GM18907 (cell line): ENCODE measurements around the gene SORCS3.

Source experiments
- ATAC-seq: cut with Tn5 transposase; IDR thresholded peaks from one replicate; pipeline ENCODE4 v1.9.1; 2021; ENCODE audit warnings: mild to moderate bottlenecking, moderate library complexity; ENCODE audit not compliant: unreplicated experiment

The SORCS3 gene

DNA sequence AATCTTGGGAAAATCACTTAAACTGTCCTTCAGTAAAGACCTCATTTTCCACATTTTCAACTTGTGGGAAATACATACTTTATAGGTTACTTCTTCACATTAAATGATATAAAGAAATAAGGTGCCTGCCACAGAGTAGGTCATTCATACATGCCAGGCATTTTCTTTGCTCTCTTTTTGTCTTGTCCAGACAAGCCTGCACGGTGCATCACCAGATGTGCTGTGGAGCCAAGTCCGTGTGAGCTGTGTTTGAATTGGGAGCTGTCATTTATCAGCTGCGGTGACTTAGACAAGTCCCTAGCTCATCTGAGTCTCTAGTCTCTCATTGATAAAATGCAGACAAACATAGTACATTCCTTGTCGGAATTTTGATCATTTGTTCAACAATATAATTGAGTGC lies 432.9 kb downstream of the SORCS3 start:
- ATAC-seq: no peak

DNA sequence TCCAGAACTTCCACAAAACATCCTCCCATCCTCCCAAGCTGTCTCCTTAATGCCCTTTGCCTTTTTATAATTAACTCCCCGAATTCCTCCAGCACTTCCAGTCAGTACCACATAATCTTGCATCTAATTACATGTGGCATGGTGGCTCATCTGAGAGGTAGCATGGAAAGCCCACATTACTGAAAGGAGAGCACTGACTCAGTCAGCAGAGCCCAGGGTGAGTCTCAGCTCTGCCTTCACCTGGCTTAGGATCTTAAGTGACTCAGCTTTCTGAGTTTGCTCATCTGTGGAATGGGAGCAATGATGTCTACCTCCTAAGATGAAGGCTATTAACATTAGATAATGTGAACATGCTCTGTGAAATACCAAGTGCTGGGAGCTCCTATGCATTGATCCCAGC lies 433.9 kb downstream of the SORCS3 start:
- ATAC-seq: no peak

DNA sequence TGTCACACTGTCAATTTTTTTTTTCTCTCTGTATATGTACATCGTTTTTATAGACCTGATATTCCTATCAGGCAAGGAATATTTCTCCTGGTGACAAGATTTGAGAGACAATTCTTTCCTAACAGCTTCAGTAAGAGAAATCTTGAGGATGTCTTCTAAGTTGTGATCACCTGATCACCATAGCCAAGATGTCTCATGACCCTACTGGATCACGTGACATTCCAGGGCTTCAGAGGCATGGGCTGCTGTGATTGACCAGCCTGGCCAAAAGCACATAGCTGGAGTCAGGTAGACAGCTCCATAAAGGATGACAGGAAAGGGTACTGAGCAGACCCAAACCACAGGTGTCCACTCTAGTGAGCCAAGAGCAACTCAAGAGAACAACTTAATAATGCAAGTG lies 444.9 kb downstream of the SORCS3 start:
- ATAC-seq: no peak

DNA sequence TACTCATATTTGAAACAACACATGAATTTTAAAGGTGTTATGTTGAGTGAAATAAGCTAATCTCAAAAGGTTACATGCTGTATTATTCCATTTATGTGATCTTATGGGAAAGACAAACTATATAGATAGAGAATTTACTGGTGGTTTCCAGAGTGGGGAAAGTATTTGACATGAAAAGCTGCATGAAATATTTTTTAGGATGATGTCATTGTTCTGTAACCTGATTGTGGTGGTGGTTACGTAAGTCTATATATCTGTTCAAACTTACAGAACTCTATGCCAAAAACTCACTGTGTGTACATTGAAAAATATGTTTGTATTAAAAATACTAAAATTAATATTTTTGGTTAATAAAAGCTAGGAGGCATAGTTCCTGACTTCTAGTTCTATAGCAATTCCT lies 453.0 kb downstream of the SORCS3 start:
- no peak for ATAC-seq

DNA sequence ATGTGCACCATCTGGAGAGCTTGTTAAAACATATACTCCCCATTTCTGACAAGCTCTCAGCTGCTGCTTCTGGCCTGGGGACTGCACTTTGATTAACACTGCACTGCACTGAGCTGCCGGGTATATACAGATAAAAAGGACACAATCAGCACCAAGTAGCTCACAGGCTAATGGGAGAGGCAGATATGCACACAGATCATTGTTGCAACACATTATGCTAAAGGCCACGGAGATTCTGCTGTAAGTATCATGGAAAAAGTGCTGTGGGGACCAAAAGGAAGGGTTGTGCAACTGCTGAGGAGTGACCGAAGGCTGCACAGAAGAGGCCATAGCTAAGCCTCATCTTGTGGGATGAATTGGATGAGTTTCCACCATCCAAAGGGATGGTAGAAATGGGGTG lies 455.2 kb downstream of the SORCS3 start:
- ATAC-seq: no peak

DNA sequence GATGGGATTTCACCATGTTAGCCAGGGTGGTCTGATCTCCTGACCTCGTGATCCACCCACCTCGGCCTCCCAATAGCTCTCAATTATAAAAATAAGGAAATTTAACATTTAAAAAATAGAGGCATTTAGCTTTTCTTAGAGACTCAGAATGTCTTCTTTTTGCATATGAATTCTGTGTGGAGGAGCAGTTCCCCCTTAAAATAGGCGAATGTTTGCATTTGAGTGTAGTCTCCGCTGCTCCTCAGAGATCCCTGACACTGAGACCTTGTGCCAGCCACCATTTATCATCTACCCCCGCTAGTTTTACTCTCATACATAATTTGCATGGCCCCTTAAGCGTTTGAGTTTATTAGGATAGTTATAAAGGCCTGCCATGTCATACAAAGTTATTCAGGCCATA lies 461.9 kb downstream of the SORCS3 start:
- ATAC-seq: no peak

DNA sequence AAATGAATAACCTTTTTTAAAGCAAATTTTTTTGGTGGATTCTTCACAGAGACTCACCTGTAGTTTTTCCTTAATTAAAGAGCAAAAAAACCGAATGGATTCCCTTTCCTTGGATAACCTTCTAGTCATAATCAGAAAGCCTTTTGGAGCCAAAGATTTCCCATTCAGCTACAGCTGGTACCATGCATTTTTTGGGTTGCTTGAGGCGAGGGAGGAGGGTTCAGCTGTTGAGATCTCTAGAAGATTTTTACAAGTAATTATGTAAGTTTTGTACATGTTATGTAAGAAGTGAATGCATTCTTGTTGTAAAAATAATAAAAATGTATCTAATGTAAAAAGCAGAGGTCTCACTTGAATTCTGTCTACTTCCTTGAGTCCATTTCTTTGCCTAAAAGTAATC lies 463.2 kb downstream of the SORCS3 start:
- no peak for ATAC-seq

DNA sequence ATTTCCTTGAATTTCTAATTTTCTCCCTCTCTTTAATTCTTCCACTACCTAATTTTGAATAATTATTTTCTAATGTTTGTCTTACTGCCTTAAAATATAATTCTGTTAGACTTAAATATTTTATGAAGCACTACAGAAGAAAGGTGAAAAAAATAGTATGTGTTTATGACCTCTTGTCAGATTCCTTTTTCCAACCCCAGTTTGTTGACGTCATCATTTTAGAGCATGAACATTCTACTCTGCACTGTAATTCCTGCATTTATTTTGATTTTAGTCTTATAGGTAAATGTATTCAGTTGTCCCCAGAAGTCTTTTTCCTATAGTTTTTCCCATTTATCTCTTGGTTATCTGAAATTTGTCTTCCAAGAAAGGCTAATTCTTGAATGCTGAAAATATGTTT lies 468.1 kb downstream of the SORCS3 start:
- no peak for ATAC-seq

DNA sequence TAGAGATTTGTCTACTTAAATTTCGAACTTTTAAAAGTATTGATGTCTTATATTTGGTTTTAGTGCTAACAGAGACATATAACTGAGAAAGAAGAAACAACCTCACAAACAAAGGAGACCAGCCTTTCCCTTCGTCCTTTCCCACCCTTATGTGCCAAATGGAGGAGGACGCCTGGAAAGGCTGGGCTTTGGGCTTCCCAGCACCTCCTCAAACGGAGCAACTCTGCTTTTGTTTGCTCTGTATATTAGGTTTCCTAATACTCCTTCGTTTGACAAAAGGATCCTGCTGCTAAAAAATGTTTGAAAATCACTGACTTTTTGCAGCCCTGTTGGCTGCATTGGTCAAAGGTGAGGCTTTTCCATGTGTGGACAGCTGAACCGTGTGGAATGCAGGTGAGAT lies 471.8 kb downstream of the SORCS3 start:
- ATAC-seq: no peak

DNA sequence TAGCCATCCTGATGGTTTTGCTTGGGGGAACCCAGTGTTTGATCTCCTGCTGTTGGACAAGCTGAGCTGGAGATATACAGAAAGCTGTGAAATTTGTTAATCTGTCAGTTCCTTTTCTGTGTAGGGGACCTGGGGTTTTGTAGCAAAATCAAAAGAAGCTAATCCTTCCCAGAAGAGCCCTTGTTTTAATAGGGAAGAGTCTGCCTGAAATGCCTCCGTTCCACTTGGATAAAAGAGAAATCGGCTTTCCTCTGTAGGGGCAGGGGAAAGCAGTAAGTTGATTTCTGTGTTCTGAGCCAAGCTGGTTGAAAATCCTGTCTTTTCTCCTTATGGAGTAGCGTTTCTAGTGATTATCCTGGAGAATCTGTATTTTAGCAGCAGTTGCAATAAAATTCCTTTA lies 472.6 kb downstream of the SORCS3 start:
- ATAC-seq: no peak

DNA sequence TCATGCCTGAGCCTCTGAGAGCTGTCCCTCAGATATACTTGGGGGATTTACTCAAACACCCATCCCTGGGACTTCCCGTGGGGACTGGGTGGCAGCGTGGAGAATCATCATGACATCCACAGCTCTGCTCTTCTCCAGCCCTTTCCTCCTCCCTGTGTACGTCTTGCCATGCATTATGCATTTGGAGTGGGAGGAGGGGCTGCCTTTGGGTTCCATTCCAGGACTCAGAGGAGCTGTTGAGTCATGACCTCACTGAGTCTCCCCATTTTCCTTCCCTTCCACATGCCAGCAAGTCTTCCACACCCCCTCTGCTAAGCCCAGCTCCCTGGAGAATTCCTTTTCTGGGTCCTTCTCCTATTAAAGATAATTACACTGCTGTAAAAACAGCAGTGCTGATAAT lies 480.7 kb downstream of the SORCS3 start:
- no peak for ATAC-seq

DNA sequence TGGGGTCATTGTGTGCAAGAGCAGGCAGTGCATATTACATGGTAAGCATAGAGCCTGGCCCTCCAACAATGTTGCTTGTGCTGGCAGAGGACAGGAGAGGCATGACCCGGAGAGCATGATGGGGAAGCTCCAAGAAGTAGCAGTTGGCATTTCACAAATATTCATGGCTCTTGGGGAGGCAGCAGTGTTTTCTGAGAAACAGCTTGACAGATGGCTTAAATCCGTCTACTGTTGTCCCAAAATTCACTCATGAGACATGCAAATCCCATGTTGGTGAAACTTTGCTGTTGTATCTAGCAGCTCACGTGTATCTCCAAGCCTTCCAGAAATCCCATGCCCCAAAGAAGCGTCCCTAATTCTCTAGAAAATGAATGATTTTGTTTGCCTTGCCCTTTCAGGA lies 487.0 kb downstream of the SORCS3 start:
- no peak for ATAC-seq

DNA sequence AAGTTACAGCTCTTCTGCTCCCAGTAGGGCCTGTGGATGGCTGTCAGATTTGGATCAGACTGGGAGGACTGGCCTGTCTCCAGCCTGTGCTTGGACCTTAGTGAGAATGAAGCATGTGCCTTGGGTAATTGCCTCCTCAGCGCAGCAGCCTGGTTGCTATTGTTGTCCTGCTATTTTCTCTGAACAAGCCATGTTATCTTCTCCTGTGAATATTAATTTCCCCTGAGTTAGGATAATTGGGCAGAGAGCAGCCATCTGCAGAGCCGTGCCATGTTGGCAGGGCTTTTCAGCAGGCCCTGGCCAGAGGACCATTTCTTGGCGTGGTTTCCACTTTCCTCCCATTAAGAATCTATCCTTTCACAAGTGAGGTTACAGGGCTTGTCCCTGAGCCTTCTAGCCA lies 497.3 kb downstream of the SORCS3 start:
- no peak for ATAC-seq

DNA sequence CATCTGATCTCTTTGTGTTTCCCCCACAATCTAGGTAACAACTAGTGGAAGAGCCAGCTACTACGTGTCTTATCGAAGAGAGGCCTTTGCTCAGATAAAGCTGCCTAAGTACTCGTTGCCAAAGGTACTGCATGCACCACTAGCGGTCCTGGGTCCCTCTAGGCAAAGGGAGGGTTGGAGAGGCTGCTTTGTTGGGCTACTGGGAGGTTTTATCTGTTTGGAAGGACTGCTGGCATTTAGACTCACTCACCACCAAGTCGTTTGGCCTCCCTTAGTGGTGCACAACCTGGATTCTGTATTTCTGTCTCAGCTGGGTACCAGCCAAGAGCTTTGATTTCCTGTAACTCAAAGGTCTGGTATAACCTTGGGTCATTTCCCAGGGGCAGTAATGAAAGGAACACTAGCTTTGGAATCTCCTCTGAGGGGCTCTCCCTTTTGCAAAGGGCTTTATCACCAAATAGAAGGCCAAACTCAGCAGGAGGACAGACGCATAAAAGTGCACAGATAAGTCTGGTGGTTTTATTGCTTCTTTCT lies 498.3 kb downstream of the SORCS3 start:
- no peak for ATAC-seq

DNA sequence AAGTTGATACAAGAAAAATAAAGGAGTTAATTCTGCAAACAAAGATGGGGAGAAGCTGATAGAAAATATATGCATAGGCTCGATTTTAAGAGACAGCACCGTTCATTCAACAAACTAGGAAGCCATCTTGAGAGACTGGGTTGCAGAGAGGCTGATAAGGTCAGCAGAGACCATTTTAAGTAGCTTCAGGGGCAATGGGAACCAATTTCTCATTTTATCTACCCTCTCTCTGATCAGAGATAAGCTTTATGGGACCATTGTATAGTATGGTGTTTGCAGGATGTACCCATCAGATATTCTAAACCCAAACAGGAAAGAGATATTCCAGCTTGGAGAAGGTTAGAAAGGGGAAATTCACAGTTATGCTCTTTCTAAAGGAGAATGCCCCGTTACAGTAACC lies 499.5 kb downstream of the SORCS3 start:
- no peak for ATAC-seq

DNA sequence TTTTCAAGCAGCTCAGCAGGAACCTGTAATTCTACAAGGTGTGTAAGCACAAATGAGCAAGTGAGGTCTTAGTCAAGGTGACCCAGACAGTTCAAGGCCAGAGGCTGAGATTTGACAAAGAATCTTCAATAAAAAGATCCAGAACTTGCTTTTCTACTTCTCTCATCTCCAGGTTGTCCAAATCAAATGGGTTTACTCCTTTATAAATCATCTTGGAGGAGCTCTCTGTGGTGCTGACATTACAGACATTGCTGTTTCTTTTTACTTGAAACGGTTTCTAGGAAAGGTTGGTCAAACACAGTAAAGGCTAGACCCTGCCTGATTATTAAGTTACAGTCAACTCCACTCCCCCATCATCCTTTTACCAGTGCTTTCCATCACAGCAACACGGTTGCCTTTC lies 504.6 kb downstream of the SORCS3 start:
- no peak for ATAC-seq

DNA sequence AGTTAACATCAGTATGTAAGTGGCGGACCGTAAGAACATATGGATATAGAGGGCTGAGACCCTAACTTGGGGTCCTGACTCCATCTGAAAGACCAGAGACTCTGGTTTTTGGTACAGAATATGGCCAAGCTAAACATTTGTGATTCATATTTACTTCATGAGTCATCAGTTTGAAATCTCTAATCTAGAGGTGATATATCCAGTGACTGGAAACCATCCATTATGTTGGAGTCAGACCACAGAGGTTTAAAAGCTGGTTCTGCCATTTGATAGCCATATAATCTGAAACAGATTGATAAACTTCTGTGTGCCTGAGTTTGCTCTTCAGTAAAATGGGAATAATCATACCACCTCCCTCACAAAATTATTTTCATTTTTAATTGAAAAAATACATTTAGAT lies 505.3 kb downstream of the SORCS3 start:
- no peak for ATAC-seq

DNA sequence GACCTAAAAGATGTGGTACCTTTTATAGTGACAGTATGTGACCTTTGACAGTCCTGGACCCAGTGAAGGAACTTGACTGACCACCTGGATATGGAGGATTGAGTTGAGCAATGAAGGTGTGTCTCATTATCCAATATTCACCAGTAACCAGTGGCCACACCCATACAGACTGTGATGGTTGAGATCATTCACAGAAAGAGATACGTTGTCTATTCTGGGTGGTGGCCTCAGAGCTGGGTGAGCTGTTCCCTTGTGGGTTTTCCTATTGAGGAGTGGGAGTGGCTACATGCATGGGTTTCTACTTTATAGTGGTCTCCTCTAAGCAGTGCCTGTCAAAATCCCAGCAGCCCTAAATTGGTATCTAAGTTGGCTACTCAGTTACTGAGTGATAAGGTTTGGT lies 507.4 kb downstream of the SORCS3 start:
- ATAC-seq: no peak

DNA sequence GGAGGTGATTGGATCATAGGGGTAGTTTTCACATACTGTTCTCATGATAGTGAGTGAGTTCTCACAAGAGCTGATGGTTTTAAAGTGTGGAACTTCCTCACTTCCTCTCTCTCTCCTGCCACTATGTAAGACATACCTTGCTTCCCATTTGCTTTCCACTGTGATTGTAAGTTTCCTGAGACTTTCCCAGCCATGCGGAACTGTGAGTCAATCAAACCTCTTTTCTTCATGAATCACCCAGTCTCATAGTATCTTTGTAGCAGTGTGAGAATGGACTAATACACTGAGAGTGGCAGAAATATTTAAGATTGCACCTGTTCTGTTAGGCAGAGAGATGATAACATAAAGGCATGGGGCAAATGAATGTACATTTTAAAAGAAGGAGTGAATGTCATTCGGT lies 507.8 kb downstream of the SORCS3 start:
- ATAC-seq: no peak

DNA sequence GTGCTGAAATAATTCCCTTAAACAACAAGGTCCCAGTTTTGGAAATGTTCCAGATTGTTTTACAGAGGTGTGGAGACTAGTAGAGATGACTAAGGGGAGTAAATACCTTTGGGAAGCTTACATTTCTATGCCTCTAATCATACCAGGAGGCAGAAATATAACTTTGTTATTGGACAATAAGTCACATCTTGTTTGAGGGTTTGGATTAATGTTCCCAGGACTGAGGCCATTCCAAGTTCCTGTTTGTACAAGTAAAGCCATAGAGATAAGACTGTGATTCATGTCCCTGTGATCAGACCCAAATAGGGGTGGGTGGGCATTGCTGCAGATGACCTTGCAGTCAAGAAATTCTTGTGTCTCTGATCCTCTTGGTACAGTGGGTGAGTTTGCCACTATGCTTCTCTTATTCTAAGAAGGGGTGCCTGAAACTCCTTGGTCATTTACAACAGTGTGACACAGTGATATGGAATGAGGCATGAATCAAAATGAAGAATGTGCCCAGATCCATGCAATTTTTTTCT lies 508.3 kb downstream of the SORCS3 start:
- ATAC-seq: no peak

DNA sequence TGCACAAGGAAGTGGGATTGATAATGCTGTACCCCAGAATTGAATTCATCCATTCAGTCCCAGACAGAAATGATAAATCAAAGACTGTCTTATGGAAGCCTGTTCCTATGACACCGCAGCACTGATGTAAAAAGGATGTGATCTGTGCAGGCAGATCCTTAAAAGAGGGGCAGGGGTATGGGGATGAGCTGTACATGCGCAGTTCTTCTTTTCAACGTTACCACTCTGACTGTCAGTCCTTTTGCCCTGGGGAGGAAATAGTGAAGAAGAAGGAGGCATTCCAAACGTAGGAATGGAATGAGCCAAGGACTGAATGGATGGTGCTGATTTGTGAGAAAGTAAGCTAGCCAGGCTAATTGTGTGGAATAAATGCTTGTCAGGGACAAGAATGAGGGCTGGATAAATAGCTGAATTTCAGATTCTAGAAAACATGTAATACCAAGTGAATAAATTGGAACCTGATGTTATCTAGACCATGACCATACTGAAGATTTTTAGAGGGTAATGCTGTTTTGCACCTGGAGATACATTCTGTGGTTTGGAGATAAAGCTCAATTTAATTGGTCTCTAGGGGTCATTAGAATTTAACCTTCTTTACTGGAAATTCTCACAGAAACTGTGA lies 509.3 kb downstream of the SORCS3 start:
- no peak for ATAC-seq

DNA sequence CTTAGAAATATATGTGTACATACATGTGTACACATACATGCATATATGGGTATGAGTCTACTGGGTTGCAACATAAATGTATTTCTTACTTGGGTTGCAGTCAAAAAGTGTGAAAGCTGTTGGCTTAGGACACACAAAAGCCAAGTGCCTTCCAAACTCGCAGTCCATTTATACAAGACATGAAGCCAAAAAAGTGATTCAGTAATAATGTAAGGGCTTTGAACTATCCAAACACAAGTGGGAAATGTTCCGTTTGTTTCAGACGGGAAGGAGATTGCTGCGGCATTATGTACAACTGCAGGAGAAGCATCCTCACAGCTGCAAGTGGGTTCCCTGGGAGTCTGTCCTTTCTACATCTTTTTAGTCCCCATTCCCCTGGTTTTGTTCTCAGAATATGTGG lies 513.6 kb downstream of the SORCS3 start:
- no peak for ATAC-seq

DNA sequence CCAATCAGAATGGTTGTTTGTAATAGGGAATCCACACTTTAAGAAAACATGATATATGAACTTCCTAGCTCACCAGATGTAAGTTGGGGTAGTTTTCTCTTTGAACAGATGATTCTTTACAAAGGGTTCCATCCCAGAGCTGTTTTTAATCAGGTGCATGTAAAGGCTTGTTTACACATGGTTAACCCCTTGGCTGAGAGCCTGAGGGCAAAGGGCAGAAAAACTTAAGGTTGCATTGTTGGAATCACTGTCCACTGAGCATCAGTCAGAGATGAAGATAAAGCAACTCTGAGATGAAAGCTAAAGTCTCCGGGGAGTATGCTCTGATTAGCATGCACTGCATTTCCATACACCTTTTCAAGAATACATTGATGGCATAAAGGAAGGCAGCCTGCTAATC lies 518.2 kb downstream of the SORCS3 start:
- ATAC-seq: no peak
